GM12878 (cell line): ENCODE data around the gene PARP4. TPM values are rescaled to one million over a fixed set of nuclear protein-coding genes. Genes with fewer than 3 reads are reported as not detected.

ENCODE experiments used
- ATAC-seq: fragments of 200-7000 bp; cut with Tn5 transposase; 3 replicates; pipeline ENCODE4 v1.9.1; 2020; ENCODE audit warnings: mild to moderate bottlenecking, moderate library complexity
- BruUV-seq: library from RNA; stranded (reverse); fragments of 400-500 nt; replicated peaks from 2 replicates; lab custom pipeline; 2021; lab: Mats Ljungman, UMichigan
- CTCF ChIA-PET: fragments of 300-600 bp; sonication (Branson Sonifier 250); formaldehyde crosslinking; extraction: SDS; loops from one replicate; lab custom pipeline; 2021; ENCODE audit warnings: inconsistent platforms; lab: Yijun Ruan, JAX
- POLR2A ChIA-PET: fragments of 350-600 bp; formaldehyde crosslinking; extraction: SDS; loops from one replicate; lab custom pipeline; 2021; ENCODE audit warnings: inconsistent platforms; lab: Charles Lee
- RAD21 ChIA-PET: fragments of 300-600 bp; sonication (Branson Sonifier 250); formaldehyde crosslinking; loops from one replicate; lab custom pipeline; 2023; ENCODE audit warnings: antibody characterized with exemption; ENCODE audit not compliant: unreplicated experiment; lab: Charles Lee
- SMC1A ChIA-PET: fragments of 300-600 bp; sonication (Branson Sonifier 250); formaldehyde crosslinking; loops from one replicate; lab custom pipeline; 2023; ENCODE audit not compliant: unreplicated experiment, uncharacterized antibody; lab: Charles Lee
- DNase-seq: peaks from one replicate; pipeline ENCODE4 v3.0.0-alpha.2; 2011; ENCODE audit warnings: low read depth, low spot score
- FAIRE-seq: peaks from 3 replicates; lab custom pipeline; 2011; peaks lifted over from hg19 to GRCh38; lab: Jason Lieb, UNC
- H2AFZ ChIP-seq: 2 replicates; pipeline ENCODE4 v1.6.0; 2011; ENCODE audit warnings: low read depth, low read length, control low read depth; ENCODE audit not compliant: control insufficient read depth
- H3K27ac ChIP-seq: 2 replicates; pipeline ENCODE4 v1.5.1; 2011; ENCODE audit warnings: control low read depth; ENCODE audit not compliant: control insufficient read depth, insufficient read depth
- H3K27me3 ChIP-seq, 2 experiments: replicated peaks in 1 of 2; 2 replicates each; pipeline versions ENCODE4 v1.6.0 to v1.6.1; 2011; ENCODE audit warnings: low read length in 1 of 2; ENCODE audit not compliant: control insufficient read depth in 2 of 2, insufficient read depth in 2 of 2
- H3K36me3 ChIP-seq, 2 experiments: 2 replicates each; pipeline ENCODE4 v1.5.1; 2011; ENCODE audit warnings: low read length in 1 of 2; ENCODE audit not compliant: control insufficient read depth in 2 of 2, insufficient read depth in 2 of 2
- H3K4me1 ChIP-seq: 2 replicates; pipeline ENCODE4 v1.6.1; 2011; ENCODE audit warnings: mild to moderate bottlenecking, low read length, moderate library complexity, mixed read lengths; ENCODE audit not compliant: control insufficient read depth, insufficient read depth
- H3K4me2 ChIP-seq: 2 replicates; pipeline ENCODE4 v1.6.0; 2011; ENCODE audit warnings: control low read depth; ENCODE audit not compliant: control insufficient read depth, insufficient read depth
- H3K4me3 ChIP-seq: fragments of 200-600 bp; sonication (generic); 2 replicates; pipeline ENCODE4 v1.5.1; 2016
- H3K79me2 ChIP-seq: 2 replicates; pipeline ENCODE4 v1.6.0; 2011; ENCODE audit warnings: low read length; ENCODE audit not compliant: control insufficient read depth, insufficient read depth
- H3K9ac ChIP-seq: 2 replicates; pipeline ENCODE4 v1.8.0; 2011; ENCODE audit warnings: low read length, control low read depth, mixed read lengths; ENCODE audit not compliant: control insufficient read depth, insufficient read depth
- H3K9me3 ChIP-seq: replicated peaks from 3 replicates; pipeline ENCODE4 v1.5.1; 2011; ENCODE audit warnings: mild to moderate bottlenecking, low read length; ENCODE audit not compliant: control insufficient read depth, insufficient read depth
- H4K20me1 ChIP-seq: 2 replicates; pipeline ENCODE4 v1.6.0; 2011; ENCODE audit not compliant: control insufficient read depth, insufficient read depth
- CEBPB ChIP-seq, 2 experiments: fragments of 150-350 bp in 1 of 2; IDR thresholded peaks; 2 replicates each; pipeline ENCODE4 v1.6.1; 2012 to 2014; ENCODE audit warnings: low read depth in 2 of 2, low read length in 2 of 2, borderline replicate concordance in 1 of 2, inconsistent platforms in 1 of 2
- EZH2 ChIP-seq: IDR thresholded peaks from 2 replicates; pipeline ENCODE4 v1.6.1; 2012; ENCODE audit warnings: low read depth, mild to moderate bottlenecking, control low read depth, inconsistent platforms, low read length, borderline replicate concordance; ENCODE audit not compliant: control insufficient read depth
- KAT2A ChIP-seq: conservative IDR thresholded peaks from 2 replicates; pipeline ENCODE4 v1.6.1; 2011; ENCODE audit warnings: low read depth, low read length; ENCODE audit not compliant: control insufficient read depth
- MEF2A ChIP-seq: IDR thresholded peaks from 2 replicates; pipeline ENCODE4 v1.6.1; 2011; ENCODE audit warnings: low read depth, mild to moderate bottlenecking, low read length, moderate library complexity; ENCODE audit not compliant: insufficient read depth
- RAD51 ChIP-seq: fragments of 450-650 bp; IDR thresholded peaks from 2 replicates; pipeline ENCODE4 v1.6.1; 2016; ENCODE audit warnings: moderate library complexity, mild to moderate bottlenecking, inconsistent platforms
- STAT3 ChIP-seq: IDR thresholded peaks from 2 replicates; pipeline ENCODE4 v1.6.1; 2011; ENCODE audit warnings: low read depth, low read length, improper control_type of control experiment
- TCF12 ChIP-seq: IDR thresholded peaks from 2 replicates; pipeline ENCODE4 v1.6.1; 2011; ENCODE audit warnings: low read depth, mild to moderate bottlenecking, low read length
- WGBS: methylation state at CpG from one replicate; pipeline ENCODE4 v1.1.6; 2016; ENCODE audit warnings: low lambda C conversion rate; ENCODE audit not compliant: insufficient replicate concordance, insufficient coverage; ENCODE audit errors: missing lambda C conversion rate; 5-methylcytosine and 5-hydroxymethylcytosine counted together
- in situ Hi-C: fragments of 300-500 bp; cut with MboI; formaldehyde crosslinking; loops from 9 replicates; pipeline ENCODE4 v1.14.3; 2018; ENCODE audit warnings: mixed read lengths
- intact Hi-C: fragments of 100-400 bp; cut with micrococcal nuclease; formaldehyde crosslinking; loops from one replicate; pipeline ENCODE4 v1.14.2; 2022; ENCODE audit not compliant: unreplicated experiment
- polyA plus RNA-seq, 11 experiments: library from polyadenylated mRNA; depleted of rRNA in 4 of 11; unstranded in 6 of 11; stranded (reverse) in 5 of 11; fragments of >200 nt; fragmentation: Nextera tagmentation in 4 of 11; fragmentation: Illumina TruSeq in 1 of 11; extraction: Ambion mirVana in 4 of 11; extraction: Trizol in 1 of 11; gene quantifications; 1 replicate in 1 of 11; 2 replicates in 10 of 11; pipeline versions ENCODE4 v1.2.1 to v1.2.3, GENCODE V29; 2011 to 2016; ENCODE audit warnings: inconsistent platforms in 2 of 11, missing spikeins in 2 of 11, low read depth in 1 of 11
- total RNA-seq, 4 experiments: library from RNA; depleted of rRNA in 3 of 4; stranded (reverse); fragments of >200 nt in 3 of 4; fragmentation: Illumina TruSeq in 1 of 4; extraction: Trizol in 1 of 4; gene quantifications; 2 replicates each; pipeline versions ENCODE4 v1.2.1 to v1.2.3, GENCODE V29; 2013 to 2021
- TF ChIP-seq, protein P1 (sequence below): fragments of 150-350 bp; IDR thresholded peaks from 2 replicates; pipeline ENCODE4 v1.6.1; 2016; ENCODE audit warnings: low read depth, low read length
- TF ChIP-seq, protein P2 (sequence below): IDR thresholded peaks from 2 replicates; pipeline ENCODE4 v1.6.1; 2011; ENCODE audit warnings: borderline replicate concordance, low read depth, mild to moderate bottlenecking, moderate library complexity, mixed read lengths, low read length; ENCODE audit not compliant: insufficient read depth; ENCODE audit errors: extremely low read length
- TF ChIP-seq, protein P3 (sequence below): fragments of 450-650 bp; IDR thresholded peaks from 2 replicates; pipeline ENCODE4 v1.6.1; 2016; ENCODE audit warnings: mild to moderate bottlenecking, moderate library complexity, borderline replicate concordance
- TF ChIP-seq, protein P4 (sequence below): fragments of 450-650 bp; formaldehyde crosslinking; IDR thresholded peaks from 2 replicates; pipeline ENCODE4 v1.5.0; 2022; ENCODE audit warnings: mild to moderate bottlenecking, missing genetic modification characterization

PARP4 gene
- total and polyA plus RNA-seq, 10 of the 15 experiments (the other 5 are each of a cell fraction or from before 2014, with no cell fraction given): 12.8 to 52.6 (median 46.1) TPM

DNA sequence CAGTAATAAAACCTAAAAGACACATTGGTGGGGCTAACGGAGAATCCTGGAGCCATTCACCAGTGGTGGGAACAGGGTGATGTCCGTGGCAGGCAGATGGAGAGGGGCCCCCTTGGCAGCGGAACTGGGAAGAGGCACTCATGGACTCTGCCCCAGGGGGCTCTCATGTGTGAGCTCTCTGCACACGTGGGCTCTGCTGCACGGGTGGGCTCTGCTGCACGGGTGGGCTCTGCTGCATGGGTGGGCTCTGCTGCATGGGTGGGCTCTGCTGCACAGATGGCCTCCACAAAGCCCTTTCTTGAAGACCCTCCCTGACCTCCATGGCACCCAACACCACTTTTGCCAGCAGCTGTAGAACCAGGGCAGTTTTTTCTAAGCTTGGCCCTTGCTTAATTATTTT is 52.3 kb downstream of the PARP4 start:
- intact Hi-C loops: no loop called here
- H3K4me2 ChIP-seq: no peak overlapping the region
- CTCF ChIA-PET: interaction anchor here (1.5 kb wide), 1 partner anchor 11 kb away, joined by 4 read pairs; no protein-coding TSS in a partner anchor
- TF ChIP-seq RAD51: no peak
- no peak for TF ChIP-seq TCF12
- TF ChIP-seq, protein P1, sequence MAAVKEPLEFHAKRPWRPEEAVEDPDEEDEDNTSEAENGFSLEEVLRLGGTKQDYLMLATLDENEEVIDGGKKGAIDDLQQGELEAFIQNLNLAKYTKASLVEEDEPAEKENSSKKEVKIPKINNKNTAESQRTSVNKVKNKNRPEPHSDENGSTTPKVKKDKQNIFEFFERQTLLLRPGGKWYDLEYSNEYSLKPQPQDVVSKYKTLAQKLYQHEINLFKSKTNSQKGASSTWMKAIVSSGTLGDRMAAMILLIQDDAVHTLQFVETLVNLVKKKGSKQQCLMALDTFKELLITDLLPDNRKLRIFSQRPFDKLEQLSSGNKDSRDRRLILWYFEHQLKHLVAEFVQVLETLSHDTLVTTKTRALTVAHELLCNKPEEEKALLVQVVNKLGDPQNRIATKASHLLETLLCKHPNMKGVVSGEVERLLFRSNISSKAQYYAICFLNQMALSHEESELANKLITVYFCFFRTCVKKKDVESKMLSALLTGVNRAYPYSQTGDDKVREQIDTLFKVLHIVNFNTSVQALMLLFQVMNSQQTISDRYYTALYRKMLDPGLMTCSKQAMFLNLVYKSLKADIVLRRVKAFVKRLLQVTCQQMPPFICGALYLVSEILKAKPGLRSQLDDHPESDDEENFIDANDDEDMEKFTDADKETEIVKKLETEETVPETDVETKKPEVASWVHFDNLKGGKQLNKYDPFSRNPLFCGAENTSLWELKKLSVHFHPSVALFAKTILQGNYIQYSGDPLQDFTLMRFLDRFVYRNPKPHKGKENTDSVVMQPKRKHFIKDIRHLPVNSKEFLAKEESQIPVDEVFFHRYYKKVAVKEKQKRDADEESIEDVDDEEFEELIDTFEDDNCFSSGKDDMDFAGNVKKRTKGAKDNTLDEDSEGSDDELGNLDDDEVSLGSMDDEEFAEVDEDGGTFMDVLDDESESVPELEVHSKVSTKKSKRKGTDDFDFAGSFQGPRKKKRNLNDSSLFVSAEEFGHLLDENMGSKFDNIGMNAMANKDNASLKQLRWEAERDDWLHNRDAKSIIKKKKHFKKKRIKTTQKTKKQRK: no peak
- TF ChIP-seq, protein P2, sequence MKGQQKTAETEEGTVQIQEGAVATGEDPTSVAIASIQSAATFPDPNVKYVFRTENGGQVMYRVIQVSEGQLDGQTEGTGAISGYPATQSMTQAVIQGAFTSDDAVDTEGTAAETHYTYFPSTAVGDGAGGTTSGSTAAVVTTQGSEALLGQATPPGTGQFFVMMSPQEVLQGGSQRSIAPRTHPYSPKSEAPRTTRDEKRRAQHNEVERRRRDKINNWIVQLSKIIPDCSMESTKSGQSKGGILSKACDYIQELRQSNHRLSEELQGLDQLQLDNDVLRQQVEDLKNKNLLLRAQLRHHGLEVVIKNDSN: no peak
- TF ChIP-seq, protein P3, sequence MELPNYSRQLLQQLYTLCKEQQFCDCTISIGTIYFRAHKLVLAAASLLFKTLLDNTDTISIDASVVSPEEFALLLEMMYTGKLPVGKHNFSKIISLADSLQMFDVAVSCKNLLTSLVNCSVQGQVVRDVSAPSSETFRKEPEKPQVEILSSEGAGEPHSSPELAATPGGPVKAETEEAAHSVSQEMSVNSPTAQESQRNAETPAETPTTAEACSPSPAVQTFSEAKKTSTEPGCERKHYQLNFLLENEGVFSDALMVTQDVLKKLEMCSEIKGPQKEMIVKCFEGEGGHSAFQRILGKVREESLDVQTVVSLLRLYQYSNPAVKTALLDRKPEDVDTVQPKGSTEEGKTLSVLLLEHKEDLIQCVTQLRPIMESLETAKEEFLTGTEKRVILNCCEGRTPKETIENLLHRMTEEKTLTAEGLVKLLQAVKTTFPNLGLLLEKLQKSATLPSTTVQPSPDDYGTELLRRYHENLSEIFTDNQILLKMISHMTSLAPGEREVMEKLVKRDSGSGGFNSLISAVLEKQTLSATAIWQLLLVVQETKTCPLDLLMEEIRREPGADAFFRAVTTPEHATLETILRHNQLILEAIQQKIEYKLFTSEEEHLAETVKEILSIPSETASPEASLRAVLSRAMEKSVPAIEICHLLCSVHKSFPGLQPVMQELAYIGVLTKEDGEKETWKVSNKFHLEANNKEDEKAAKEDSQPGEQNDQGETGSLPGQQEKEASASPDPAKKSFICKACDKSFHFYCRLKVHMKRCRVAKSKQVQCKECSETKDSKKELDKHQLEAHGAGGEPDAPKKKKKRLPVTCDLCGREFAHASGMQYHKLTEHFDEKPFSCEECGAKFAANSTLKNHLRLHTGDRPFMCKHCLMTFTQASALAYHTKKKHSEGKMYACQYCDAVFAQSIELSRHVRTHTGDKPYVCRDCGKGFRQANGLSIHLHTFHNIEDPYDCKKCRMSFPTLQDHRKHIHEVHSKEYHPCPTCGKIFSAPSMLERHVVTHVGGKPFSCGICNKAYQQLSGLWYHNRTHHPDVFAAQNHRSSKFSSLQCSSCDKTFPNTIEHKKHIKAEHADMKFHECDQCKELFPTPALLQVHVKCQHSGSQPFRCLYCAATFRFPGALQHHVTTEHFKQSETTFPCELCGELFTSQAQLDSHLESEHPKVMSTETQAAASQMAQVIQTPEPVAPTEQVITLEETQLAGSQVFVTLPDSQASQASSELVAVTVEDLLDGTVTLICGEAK: no peak
- TF ChIP-seq, protein P4, sequence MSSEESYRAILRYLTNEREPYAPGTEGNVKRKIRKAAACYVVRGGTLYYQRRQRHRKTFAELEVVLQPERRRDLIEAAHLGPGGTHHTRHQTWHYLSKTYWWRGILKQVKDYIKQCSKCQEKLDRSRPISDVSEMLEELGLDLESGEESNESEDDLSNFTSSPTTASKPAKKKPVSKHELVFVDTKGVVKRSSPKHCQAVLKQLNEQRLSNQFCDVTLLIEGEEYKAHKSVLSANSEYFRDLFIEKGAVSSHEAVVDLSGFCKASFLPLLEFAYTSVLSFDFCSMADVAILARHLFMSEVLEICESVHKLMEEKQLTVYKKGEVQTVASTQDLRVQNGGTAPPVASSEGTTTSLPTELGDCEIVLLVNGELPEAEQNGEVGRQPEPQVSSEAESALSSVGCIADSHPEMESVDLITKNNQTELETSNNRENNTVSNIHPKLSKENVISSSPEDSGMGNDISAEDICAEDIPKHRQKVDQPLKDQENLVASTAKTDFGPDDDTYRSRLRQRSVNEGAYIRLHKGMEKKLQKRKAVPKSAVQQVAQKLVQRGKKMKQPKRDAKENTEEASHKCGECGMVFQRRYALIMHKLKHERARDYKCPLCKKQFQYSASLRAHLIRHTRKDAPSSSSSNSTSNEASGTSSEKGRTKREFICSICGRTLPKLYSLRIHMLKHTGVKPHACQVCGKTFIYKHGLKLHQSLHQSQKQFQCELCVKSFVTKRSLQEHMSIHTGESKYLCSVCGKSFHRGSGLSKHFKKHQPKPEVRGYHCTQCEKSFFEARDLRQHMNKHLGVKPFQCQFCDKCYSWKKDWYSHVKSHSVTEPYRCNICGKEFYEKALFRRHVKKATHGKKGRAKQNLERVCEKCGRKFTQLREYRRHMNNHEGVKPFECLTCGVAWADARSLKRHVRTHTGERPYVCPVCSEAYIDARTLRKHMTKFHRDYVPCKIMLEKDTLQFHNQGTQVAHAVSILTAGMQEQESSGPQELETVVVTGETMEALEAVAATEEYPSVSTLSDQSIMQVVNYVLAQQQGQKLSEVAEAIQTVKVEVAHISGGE (CRISPR knock-in tag): no peak
- no peak for TF ChIP-seq KAT2A
- no peak for TF ChIP-seq MEF2A
- TF ChIP-seq STAT3: no peak
- no peak for TF ChIP-seq CEBPB (IDR thresholded peaks at IDR 0.05; ENCODE audit: borderline replicate concordance in 1 of 2, low read depth in 2 of 2, low read length in 2 of 2)
- TF ChIP-seq EZH2: no peak

More for the DNA sequence above, 52.3 kb downstream of the PARP4 start:
- in situ Hi-C loops: no loop called here
- Histone ChIP-seq H3K36me3 (peaks cover 2 to 16% of the 10 kb centered on the region in 2 experiments), H3K9me3 (no peaks in the 10 kb centered on the region), H3K9ac (no peak overlapping the region), H3K4me3 (no peak overlapping the region), H4K20me1 (no peaks in the 10 kb centered on the region), H3K79me2 (no peaks in the 10 kb centered on the region), H3K27me3 (no peaks in the 10 kb centered on the region), H3K4me1 (peaks cover 8% of the 10 kb centered on the region), H2AFZ (no peak overlapping the region), H3K27ac (no peak overlapping the region)
- no peak for DNase-seq
- ChIA-PET POLR2A (no interaction called here), SMC1A (no interaction called here), RAD21 (no interaction called here)
- FAIRE-seq: no peak
- no TSS peak for BruUV-seq
- 75% methylated on average over 6 of the region's 6 CpGs for WGBS
- no peak for ATAC-seq
